Smooth muscle cell (in vitro differentiated cells): ENCODE results near the gene CAMK2N2. TPM values are rescaled to one million over a fixed set of nuclear protein-coding genes. Genes with fewer than 3 reads are reported as not detected.

ENCODE experiments used
- DNase-seq: peaks from one replicate; lab custom pipeline; 2025; ENCODE audit not compliant: unreplicated experiment; lab: John Stamatoyannopoulos, UW
- H2AFZ ChIP-seq: fragments of 200-600 bp; sonication (generic); 2 replicates; pipeline ENCODE4 v1.6.0; 2016; ENCODE audit warnings: antibody characterized with exemption, low read depth, mild to moderate bottlenecking
- H3F3A ChIP-seq: fragments of 200-600 bp; sonication (generic); 2 replicates; pipeline ENCODE4 v1.6.0; 2017; ENCODE audit warnings: antibody characterized with exemption, low read depth
- H3K27ac ChIP-seq: fragments of 200-600 bp; sonication (generic); 2 replicates; pipeline ENCODE4 v1.5.1; 2016; ENCODE audit warnings: low read depth, mild to moderate bottlenecking
- H3K27me3 ChIP-seq: fragments of 200-600 bp; sonication (generic); 2 replicates; pipeline ENCODE4 v1.6.1; 2016; ENCODE audit warnings: low read depth, mild to moderate bottlenecking
- H3K36me3 ChIP-seq: fragments of 200-600 bp; sonication (generic); 2 replicates; pipeline ENCODE4 v1.5.1; 2016; ENCODE audit warnings: low read depth
- H3K4me1 ChIP-seq: fragments of 200-600 bp; sonication (generic); 2 replicates; pipeline ENCODE4 v1.5.1; 2016; ENCODE audit warnings: low read depth
- H3K4me2 ChIP-seq: fragments of 200-600 bp; sonication (generic); 2 replicates; pipeline ENCODE4 v1.6.0; 2016; ENCODE audit warnings: mild to moderate bottlenecking
- H3K4me3 ChIP-seq: fragments of 200-600 bp; sonication (generic); 2 replicates; pipeline ENCODE4 v1.5.1; 2016; ENCODE audit warnings: mild to moderate bottlenecking
- H3K79me2 ChIP-seq: fragments of 200-600 bp; sonication (generic); 2 replicates; pipeline ENCODE4 v1.6.0; 2016; ENCODE audit warnings: low read depth, mild to moderate bottlenecking
- H3K9ac ChIP-seq: fragments of 200-600 bp; sonication (generic); 2 replicates; pipeline ENCODE4 v1.6.0; 2016; ENCODE audit warnings: low read depth
- H3K9me3 ChIP-seq: fragments of 200-600 bp; sonication (generic); replicated peaks from 2 replicates; pipeline ENCODE4 v1.5.1; 2016; ENCODE audit warnings: low read depth
- H4K20me1 ChIP-seq: fragments of 200-600 bp; sonication (generic); 2 replicates; pipeline ENCODE4 v1.6.0; 2016; ENCODE audit warnings: low read depth
- CTCF ChIP-seq: fragments of 200-600 bp; sonication (generic); IDR thresholded peaks from 2 replicates; pipeline ENCODE4 v1.5.1; 2017; ENCODE audit warnings: borderline replicate concordance, mild to moderate bottlenecking, antibody characterized with exemption; ENCODE audit not compliant: insufficient read depth, poor library complexity, severe bottlenecking
- WGBS: methylation state at CpG from one replicate; pipeline ENCODE4 v1.1.7; 2016; ENCODE audit warnings: low lambda C conversion rate; 5-methylcytosine and 5-hydroxymethylcytosine counted together
- polyA plus RNA-seq: library from polyadenylated mRNA; unstranded; fragments of >200 nt; fragmentation: Nextera tagmentation; extraction: Ambion mirVana; gene quantifications from 2 replicates; pipeline ENCODE4 v1.2.1, GENCODE V29; 2016
- total RNA-seq: library from RNA; depleted of rRNA; stranded (reverse); fragments of >200 nt; gene quantifications from 2 replicates; pipeline ENCODE4 v1.2.3, GENCODE V29; 2014

CAMK2N2 gene
- total and polyA plus RNA-seq, 2 experiments from 2014 or later = not detected

- H3F3A ChIP-seq = peaks cover 15% of the 10 kb centered on the region
- no peak overlapping the region for H3K27ac ChIP-seq
- H3K79me2 ChIP-seq = peaks cover 26% of the 10 kb centered on the region
- H3K9ac ChIP-seq = no peak overlapping the region
- H2AFZ ChIP-seq = no peak overlapping the region
- no peak for DNase-seq
- no peak overlapping the region for H3K4me2 ChIP-seq
- peaks cover 64% of the 10 kb centered on the region for H4K20me1 ChIP-seq
- TF ChIP-seq CTCF = no peak
- no peaks in the 10 kb centered on the region for H3K9me3 ChIP-seq
- no peaks in the 10 kb centered on the region for H3K4me1 ChIP-seq
- H3K36me3 ChIP-seq = peaks cover 36% of the 10 kb centered on the region
- no peaks in the 10 kb centered on the region for H3K27me3 ChIP-seq
- WGBS = 100% methylated on average over 4 of the region's 4 CpGs
- no peak overlapping the region for H3K4me3 ChIP-seq
Measured at GRCh38 chr3:184306341-184306972, 45.1 kb upstream of the CAMK2N2 start.

GRCh38 chr3:184305577-184305976, 44.2 kb upstream of the CAMK2N2 start:
- H3K79me2 ChIP-seq = peaks cover 35% of the 10 kb centered on the region
- H3K4me3 ChIP-seq = no peak overlapping the region
- TF ChIP-seq CTCF = peak; percentile 22
- H3F3A ChIP-seq = peaks cover 15% of the 10 kb centered on the region
- no peak overlapping the region for H3K9ac ChIP-seq
- 90% methylated on average over 1 of the region's 1 CpG for WGBS
- H3K36me3 ChIP-seq = peaks cover 38% of the 10 kb centered on the region
- no peaks in the 10 kb centered on the region for H3K27me3 ChIP-seq
- no peak overlapping the region for H3K27ac ChIP-seq
- H3K9me3 ChIP-seq = no peaks in the 10 kb centered on the region
- no peak overlapping the region for H2AFZ ChIP-seq
- no peak for DNase-seq
- H4K20me1 ChIP-seq = peaks cover 73% of the 10 kb centered on the region
- no peak overlapping the region for H3K4me2 ChIP-seq
- H3K4me1 ChIP-seq = peaks cover 3% of the 10 kb centered on the region

GRCh38 chr3:184300378-184300720, 39.0 kb upstream of the CAMK2N2 start:
- no peak for TF ChIP-seq CTCF
- WGBS = 61% methylated on average over 3 of the region's 3 CpGs
- Histone ChIP-seq H3K27me3 (no peaks in the 10 kb centered on the region), H3K36me3 (peaks cover 26% of the 10 kb centered on the region), H4K20me1 (peaks cover 56% of the 10 kb centered on the region), H3K4me3 (peak overlapping the region; percentile 90), H3K4me1 (peaks cover 12% of the 10 kb centered on the region), H3K79me2 (peaks cover 50% of the 10 kb centered on the region), H3F3A (no peaks in the 10 kb centered on the region), H3K9me3 (no peaks in the 10 kb centered on the region), H3K4me2 (peak overlapping the region; percentile 95), H3K9ac (peak overlapping the region; percentile 94), H2AFZ (no peak overlapping the region), H3K27ac (peak overlapping the region; percentile 92)
- DNase-seq = no peak
